ENCODE results near the gene MMP1. TPM values are rescaled to one million over a fixed set of nuclear protein-coding genes. Genes with fewer than 3 reads are reported as not detected.

Gene MMP1
- total and polyA plus RNA-seq, 12 donors, result 0.26 to 2.8 (median 0.32) TPM; not detected in 7

- H3K4me3 ChIP-seq, result no peak overlapping the region
- intact Hi-C loops (cut with DNase I), result no loop called here
- ATAC-seq (no peak), DNase-seq (no peak)
- H3K9me3 ChIP-seq, result peaks cover 0 to 2% (median 0%) of the 10 kb centered on the region in 11 donors
- no peaks in the 10 kb centered on the region for H3K27me3 ChIP-seq
- no peaks in the 10 kb centered on the region for H3K36me3 ChIP-seq
- TF ChIP-seq CTCF (IDR thresholded peaks at IDR 0.05), result no peak
- no peak overlapping the region for H3K27ac ChIP-seq
- 74 to 79% methylated on average over 4 of the region's 4 CpGs for WGBS, 2 donors
- H3K4me1 ChIP-seq, result peaks cover 0 to 7% (median 0%) of the 10 kb centered on the region in 9 donors
Measured at GRCh38 chr11:102800767-102801166, 2.8 kb upstream of the MMP1 start.

GRCh38 chr11:102799681-102800340, 1.9 kb upstream of the MMP1 start:
- H3K4me1 ChIP-seq, result peaks cover 0 to 7% (median 0%) of the 10 kb centered on the region in 9 donors
- intact Hi-C loops (cut with DNase I), result no loop called here
- DNase-seq (no peak), ATAC-seq (peak in 4 of 8 donors; percentile 76 to 89 (median 86))
- no peaks in the 10 kb centered on the region for H3K36me3 ChIP-seq
- 31 to 39% methylated on average over 6 of the region's 6 CpGs for WGBS, 2 donors
- H3K27me3 ChIP-seq, result no peaks in the 10 kb centered on the region
- TF ChIP-seq CTCF (IDR thresholded peaks at IDR 0.05), result no peak
- H3K9me3 ChIP-seq, result peaks cover 0 to 2% (median 0%) of the 10 kb centered on the region in 11 donors
- no peak overlapping the region for H3K4me3 ChIP-seq
- H3K27ac ChIP-seq, result peak overlapping the region in 3 of 10 donors; percentile 3 to 56 (median 12)

- no peak overlapping the region for H3K4me3 ChIP-seq
- no peaks in the 10 kb centered on the region for H3K27me3 ChIP-seq
- no peaks in the 10 kb centered on the region for H3K36me3 ChIP-seq
- peak in 2 of 9 donors; percentile 5 to 43 for TF ChIP-seq CTCF (IDR thresholded peaks at IDR 0.05)
- ATAC-seq, result no peak
- no peak for DNase-seq
- H3K4me1 ChIP-seq, result peaks cover 0 to 1% (median 0%) of the 10 kb centered on the region in 9 donors
- intact Hi-C loops (cut with DNase I), result no loop called here
- no peak overlapping the region for H3K27ac ChIP-seq
- H3K9me3 ChIP-seq, result peaks cover 0 to 2% (median 0%) of the 10 kb centered on the region in 11 donors
Measured at GRCh38 chr11:102794382-102794781, 3.6 kb downstream of the MMP1 start.

- intact Hi-C loops (cut with DNase I), result no loop called here
- H3K4me1 ChIP-seq, result no peaks in the 10 kb centered on the region
- no peaks in the 10 kb centered on the region for H3K27me3 ChIP-seq
- no peak overlapping the region for H3K4me3 ChIP-seq
- no peak overlapping the region for H3K27ac ChIP-seq
- ATAC-seq (peak in 2 of 8 donors; percentile 58 to 66), DNase-seq (no peak)
- 74 to 80% methylated on average over 6 of the region's 6 CpGs for WGBS, 2 donors
- peaks cover 0 to 2% (median 0%) of the 10 kb centered on the region in 11 donors for H3K9me3 ChIP-seq
- no peak for TF ChIP-seq CTCF (IDR thresholded peaks at IDR 0.05)
- H3K36me3 ChIP-seq, result no peaks in the 10 kb centered on the region
Measured at GRCh38 chr11:102793677-102794290, 4.2 kb downstream of the MMP1 start.

All from heart right ventricle (tissue), 16 donors.